GM19238 (cell line): Measurements from ENCODE around the gene ADAM23.

Experiments
- DNase-seq: peaks from one replicate; pipeline ENCODE4 v3.0.0; 2011; ENCODE audit warnings: low spot score; ENCODE audit not compliant: insufficient read length

ADAM23 gene

DNA sequence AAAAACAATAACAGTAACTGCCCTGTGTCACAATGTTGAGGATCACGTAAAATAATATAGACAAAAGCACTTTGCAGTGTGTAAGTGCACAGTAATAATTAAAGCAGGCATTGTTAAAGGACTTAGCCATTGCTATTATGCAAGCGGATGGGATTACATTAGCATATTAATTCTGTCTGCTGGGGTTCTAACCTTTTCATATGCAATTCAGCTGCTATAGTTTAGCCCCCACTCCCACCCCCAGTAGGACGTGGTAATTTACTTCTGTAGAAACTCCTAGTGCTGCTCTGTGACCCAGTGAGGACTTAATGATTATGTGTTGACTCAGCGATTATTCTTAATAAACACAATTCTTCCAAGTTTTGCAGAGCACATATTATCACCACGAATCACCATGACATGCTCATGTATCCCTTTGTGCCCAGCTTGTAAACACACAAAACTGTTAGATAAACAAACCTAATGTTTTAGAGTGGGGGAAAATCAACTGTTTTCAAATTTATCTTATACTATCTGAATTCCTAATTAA is 5.1 kb upstream of the ADAM23 start:
- DNase-seq: no peak

DNA sequence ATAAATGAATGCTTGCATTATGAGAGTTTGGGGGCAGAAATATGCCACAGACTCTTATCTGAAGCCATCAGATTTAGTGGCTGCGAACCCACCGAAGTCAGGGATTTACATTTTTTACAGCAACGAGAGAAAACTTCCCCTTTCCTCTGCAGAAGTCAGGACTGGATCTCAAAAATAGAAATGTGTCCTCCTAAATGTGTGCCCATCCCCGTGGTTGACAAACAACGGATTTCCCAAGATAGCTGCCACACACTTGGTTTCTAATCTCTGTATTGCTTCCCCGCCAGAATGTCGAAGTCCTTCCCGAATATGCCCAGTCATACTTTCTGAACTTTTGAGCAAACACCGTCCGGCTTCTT is 879 bp upstream of the ADAM23 start:
- no peak for DNase-seq

DNA sequence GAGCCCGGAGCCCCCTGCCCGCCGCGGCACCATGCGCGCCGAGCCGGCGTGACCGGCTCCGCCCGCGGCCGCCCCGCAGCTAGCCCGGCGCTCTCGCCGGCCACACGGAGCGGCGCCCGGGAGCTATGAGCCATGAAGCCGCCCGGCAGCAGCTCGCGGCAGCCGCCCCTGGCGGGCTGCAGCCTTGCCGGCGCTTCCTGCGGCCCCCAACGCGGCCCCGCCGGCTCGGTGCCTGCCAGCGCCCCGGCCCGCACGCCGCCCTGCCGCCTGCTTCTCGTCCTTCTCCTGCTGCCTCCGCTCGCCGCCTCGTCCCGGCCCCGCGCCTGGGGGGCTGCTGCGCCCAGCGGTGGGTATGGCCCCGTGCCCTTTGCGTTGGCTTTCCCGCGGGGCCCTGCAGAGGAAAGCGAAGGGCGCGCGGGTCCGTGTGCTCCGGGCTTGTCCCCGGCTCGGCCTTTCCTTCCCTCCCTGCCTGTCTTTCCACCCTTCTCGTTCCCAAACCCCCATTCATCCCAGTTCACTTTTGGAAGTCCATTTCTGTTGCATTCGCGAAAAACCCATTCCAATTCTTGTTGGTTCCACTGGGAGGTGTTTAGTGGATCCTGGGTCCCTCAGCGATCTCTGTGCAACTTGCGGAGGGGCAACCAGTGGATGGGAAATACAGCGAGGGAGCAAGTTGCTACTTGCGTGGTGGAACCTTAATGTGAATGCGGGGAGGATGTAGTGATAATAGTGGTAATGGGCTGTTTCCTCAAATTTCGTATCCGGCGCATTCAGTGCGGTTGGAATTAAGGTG is 599 bp downstream of the ADAM23 start:
- DNase-seq: peak; percentile 32

DNA sequence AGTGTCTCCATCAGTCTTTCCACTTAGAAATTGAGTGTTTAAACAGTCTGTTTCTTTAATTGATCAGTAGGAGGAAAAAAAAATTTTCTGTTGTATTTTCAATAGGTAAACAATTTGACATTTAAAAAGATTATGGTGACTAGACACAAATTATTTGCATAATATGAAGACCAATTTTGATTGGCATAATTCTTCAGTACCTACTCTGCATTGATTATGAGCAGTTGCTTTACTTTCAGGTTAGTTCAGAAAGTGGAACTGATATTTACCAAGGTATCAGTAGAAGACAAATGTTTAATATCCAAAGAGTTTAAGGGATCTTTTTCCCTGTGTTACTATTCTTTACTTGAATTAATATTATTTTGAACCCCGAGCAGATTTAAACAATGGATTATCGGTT is 2.6 kb downstream of the ADAM23 start:
- DNase-seq: no peak

DNA sequence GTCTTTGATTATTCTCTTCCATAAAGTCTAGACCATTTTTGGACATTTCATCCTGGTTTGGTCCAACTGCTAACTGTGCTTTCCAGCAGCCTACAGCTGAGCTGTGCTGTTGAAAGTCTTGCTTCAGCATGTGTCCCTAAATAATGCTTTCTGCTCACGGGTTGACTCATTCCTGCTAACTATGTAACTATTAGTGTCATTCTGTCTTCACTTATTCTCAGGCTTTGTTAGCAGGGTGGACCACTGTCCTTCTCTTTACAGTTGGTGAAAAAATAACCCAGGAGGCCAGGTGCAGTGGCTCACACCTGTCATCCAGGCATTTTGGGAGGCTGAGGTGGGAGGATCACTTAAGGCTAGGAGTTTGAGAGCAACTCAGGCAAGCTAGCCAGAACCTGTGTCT is 8.9 kb downstream of the ADAM23 start:
- DNase-seq: no peak

DNA sequence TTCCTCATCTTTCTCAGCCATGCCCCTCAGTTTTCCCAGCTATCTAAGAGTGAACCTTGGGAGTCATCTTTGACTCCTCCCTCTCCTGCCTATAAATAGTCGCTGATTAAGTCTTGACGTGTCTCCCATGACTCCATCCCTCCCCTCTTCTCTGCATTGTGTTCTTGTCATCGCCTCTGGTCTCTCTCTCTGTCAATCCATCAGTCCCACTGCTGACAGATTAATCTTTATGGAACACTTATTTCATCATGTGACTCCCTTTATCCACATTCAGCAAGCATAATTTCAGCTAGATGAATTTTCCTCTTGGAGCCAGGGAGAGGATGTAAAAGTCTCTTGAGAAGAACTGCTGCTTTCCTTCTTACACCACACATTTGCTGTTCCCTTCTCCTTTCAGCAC is 9.4 kb downstream of the ADAM23 start:
- DNase-seq: no peak

DNA sequence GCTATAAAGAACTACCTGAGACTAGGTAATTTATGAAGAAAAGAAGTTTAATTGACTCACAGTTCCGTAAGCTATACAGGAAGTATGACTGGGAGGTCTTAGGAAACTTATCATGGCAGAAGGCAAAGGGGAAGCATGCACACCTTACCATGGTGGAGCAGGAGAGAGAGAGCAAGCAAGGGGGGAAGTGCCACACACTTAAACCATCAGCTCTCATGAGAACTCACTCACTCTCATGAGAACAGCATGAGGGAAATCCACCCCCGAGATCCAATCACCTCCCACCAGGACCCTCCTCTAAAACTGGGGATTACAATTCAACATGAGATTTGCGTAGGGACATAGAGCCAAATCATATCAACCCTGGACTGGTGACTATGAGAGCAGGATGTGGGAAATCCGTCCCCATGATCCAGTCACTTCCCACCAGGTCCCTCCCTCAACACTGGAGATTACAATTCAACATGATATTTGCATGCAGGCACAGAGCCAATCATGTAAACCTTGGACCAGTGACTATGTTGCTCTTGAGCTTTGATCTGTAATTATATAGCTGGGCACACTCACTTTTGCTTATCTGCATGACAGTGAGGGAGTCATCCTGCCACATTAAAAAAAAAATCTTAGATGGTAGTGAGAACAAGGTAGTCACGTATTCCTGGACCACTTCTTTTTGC is 12.9 kb downstream of the ADAM23 start:
- DNase-seq: no peak

DNA sequence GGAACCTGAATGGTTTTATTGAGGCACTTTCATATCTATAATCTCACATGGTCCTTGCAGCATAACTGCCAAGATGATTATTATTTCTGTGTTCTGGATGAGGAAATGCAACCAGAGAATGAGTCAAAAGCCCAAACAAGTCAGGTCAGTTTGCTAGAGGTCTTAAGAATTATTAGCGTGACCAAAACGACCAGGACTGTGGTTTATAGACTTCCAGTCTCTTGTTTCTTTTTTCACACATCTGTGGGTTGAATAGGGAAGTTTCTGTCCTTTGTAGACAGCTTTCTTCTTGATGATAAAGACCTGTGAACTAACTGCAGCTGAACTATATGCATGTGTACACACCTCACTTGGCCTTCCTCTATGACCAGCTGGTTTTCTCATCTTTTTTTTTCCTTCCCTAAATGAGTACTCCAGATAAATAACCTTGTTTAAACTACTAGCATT is 13.9 kb downstream of the ADAM23 start:
- DNase-seq: no peak

DNA sequence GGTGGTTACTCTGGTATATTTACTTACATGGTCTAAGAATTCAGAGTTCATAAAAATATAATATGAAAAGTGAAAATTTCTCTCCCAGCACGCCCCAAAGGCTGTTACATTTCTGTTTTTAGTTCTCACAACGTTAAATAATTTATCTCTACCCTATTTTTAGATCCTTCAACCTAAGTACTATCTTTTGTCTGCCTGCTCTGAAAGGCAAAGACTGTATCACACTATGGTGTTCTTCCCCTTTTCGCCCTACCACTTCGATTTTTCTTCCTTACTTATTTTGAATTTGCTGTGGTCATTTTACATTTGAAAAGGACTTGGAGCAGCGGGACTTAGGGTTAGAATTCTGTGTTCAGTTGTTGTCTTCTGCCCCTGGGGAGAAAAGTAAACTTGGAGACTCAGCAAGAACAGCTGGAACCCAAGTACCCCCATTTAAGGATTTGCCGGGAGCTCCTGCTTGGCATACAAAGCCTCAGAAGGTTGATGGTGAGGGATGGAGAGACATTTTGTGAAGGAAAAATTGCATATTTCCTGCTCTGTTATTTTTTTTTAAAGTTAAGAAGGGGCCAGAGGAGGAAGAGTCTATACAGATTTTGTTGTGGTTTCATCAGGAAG is 19.0 kb downstream of the ADAM23 start:
- no peak for DNase-seq

DNA sequence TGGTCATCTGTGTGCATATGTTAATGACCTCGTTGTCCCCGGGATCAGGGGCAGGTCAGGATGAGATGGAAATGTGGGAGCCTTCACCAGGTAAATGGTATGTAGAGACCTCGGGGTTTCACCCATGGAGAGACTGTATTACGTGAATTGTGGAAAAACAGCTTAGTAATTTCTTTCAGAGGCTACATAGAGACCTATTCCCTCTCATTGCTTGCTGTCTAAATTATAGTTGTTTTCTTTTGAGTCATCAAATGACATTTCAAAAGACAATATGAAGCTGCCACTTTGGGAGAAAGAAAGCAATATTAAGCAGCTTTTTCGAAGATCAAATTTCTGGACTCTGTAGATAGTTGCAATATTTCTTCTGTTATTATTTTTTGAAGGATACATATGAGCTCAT is 20.4 kb downstream of the ADAM23 start:
- DNase-seq: no peak

DNA sequence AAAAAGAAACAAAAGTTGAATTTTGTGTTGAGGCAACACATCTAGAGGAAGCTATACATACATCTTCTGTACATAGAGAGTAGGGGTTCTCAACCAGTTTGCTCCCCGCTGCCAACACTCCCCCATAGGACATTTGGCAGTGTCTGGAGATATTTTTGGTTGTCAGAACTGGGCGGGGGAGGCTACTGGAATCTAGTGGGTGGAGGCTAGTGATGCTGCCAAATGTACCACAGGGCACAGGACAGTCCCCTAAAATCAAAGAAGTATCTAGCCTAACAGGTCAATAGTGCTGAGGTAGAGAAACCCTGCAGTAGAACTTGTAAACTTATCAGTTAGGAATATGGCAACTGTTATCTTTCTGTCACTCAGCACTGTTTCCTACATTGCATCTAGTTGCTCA is 21.3 kb downstream of the ADAM23 start:
- DNase-seq: no peak

DNA sequence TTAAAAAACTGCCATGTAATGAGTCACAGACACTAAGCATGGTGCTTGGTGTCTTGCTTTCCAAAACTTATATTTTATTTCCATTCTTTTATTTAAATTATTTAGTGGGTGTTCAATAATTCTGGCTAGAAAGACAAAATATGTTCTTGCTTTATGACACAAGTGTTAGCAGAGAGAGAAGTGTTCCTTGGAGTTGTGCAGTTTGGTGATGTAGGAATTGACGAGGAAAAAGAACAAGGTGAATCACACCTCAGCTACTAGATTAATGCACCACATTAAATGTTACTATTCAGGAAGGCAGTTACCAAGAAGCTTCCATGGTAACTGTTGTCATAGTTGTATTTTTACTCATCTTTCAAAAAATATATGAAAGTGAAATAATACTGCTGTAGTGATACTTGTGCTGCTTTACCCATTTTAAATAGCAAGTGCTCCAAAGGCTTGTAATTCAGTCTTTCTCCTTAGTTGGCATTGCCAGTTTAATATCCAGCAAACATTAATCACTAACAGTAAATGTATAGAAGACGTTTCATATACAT is 28.3 kb downstream of the ADAM23 start:
- DNase-seq: no peak

DNA sequence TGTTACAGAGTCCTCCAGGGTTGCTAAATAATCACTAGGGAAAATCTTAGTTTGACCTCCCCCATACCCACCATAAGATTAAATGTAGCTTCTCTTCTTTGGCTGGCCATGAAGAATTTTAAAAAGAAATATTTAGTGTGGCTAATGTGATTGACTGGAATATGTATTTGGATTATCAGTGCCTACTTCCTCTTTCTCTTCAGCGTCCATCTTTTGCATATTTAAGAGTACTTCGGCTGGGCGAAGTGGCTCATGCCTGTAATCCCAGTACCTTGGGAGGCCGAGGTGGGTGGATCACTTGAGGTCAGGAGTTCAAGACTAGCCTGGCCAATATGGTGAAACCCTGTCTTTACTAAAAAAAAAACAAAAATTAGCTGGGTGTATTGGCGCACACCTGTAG is 28.8 kb downstream of the ADAM23 start:
- no peak for DNase-seq

DNA sequence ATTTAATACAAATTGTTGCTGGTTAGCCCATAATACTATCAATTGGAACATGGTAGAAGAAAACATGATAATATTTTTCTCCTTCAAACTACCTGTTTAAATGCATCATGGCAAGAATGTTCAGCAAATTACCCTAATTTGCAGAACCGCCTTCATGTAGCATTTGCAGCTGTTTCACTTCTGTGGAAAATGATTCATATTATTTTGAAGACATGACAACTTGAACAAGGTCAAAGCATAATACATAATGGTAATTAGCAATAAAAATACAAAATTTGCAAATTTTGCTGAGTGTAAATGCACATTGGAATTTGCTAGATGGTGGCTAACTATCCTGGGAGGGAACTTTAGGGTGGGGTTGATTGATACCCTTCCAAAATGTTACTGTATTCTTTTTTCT is 30.8 kb downstream of the ADAM23 start:
- DNase-seq: no peak

DNA sequence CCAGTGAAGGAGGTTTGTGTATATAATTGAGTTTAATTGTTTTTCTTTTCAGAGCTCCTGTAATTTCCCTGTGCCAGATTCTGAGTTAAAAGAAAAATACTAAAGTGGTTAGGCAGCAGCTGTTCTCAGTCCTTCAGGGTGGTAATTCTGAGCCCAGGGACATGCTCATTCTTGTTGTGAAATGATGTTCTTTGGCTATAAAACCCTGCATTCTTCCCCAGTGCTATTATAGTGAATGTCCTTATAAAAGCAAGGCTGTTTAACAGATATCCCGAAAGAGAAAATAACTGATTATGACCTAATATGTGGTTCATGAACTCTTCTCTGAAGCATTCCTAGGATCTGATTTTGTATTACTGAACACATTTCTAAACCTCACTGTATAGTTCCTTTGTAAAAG is 34.0 kb downstream of the ADAM23 start:
- no peak for DNase-seq

DNA sequence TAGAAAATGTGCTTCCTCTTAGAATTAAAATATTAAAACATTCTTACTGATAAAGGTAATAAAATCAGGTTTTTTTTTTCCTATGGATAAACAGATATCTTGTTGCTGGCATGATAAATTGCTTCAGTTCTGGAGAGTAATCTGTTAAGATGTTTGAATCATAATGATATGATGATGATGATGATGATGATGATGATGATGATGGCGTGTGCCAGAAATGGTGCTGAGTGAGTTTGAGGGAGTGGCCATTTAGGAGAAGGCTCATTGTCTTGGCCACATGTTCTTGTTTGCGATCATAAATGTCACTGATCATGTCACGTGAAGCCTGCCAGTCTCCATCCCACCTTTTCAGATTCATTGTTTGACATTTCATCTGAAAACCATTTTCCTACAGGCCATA is 35.0 kb downstream of the ADAM23 start:
- DNase-seq: no peak

DNA sequence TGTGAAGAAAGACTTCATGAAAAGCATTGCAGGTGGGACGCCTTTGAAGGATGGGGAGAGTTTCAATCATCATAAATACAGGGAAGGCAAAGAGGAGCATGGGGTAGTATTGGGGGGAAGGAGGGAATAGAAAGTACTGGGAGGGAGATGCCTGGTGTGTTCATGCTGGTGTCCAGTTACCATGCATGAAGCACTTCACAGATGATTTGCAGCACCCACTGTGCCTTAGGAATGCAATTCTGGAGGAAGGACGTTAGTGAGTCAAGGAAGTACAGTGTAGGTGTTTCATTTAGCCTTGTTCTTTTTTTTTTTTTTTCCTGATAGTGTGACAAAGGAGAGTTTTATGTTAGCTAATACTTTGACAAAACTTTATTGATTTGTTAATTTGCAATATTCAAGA is 36.8 kb downstream of the ADAM23 start:
- DNase-seq: no peak

DNA sequence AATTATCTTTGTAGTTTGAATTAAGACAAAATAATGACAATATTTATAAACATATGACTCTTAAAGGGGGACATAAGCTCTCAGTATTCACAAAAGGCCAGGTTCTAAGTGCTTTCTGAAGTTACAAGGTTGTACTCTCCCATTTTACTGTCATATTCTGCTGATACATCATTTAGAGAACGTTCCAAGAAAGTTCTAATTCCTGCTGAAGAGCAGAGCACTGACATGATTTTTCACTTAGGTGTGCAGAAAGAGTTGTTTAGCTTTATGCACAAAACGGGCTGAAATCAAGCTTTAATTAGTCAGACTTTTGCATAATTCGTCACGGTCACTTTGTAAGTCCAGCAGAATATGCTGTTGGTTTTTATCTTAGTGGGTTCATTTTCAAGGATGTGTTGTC is 37.3 kb downstream of the ADAM23 start:
- no peak for DNase-seq

DNA sequence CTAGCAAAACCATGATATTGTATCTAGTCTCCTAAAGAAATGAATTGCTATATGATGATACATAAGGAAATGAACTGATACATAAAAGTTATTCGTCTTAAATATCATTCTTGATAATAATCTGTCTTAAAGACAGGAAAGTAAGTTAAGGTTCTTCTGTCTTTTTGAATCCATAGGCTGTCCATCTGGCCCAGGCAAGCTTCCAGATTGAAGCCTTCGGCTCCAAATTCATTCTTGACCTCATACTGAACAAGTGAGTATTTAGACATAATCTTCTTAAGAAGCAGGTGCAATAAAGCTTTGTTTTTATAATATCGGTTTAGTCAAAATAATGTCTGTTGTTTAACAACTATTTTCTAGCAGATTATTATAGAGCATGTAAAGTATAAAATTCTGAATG is 37.7 kb downstream of the ADAM23 start:
- DNase-seq: no peak

DNA sequence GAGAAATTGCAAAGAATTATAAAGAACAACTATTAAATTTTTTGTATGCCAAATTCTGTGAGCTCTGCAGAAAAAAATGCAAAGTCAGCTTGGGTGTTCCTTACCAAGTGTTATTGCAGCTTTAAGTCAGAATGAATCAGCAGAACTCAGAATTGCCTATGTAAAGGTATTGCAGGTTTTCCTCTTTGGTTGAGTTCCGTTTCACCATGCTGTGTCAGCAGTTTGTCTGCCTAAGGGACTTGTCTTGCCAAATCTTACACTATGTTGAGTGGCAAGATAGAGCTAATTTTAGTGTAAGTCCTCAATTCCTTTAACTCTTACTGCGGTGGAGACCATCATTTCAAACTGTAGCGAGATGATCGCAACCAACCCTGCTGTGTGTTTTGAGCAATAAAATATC is 38.8 kb downstream of the ADAM23 start:
- DNase-seq: no peak

DNA sequence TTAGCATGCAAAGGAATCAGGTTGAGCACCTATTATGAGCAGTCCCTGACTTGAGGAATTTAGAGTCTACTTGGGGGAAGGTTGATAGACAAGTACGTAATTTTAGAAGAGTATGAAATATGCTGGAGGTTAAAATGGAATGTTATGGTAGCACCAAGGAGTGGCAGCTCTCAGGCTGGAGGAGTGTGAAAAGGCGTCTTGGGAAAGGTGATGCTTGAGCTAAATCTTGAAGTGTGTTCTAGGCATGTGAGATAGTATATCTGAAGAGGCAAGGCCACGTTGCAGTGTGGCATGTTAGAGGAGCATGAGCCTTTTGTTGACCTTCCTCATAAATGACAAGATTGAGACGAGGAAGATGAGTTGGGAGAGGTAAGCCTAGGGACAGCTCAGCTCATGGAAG is 39.3 kb downstream of the ADAM23 start:
- no peak for DNase-seq

DNA sequence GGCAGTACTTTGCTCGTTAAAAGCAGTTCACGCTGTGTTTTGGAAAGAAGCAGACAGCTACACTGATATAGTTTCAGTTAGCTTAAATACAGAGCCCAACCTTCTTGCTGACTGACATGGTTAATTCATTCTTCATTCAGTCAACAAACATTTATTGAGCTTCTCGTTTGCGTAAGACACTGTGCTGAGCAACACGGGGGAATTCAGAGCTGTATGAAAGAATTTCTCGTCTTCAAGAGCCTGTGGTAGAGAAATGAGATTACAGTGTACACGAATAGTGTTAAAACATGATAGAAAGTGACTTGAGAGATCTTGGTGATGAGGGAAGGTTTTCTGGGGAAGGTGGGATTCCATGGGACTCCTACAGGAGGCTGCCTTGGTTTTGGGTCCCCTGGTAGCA is 44.7 kb downstream of the ADAM23 start:
- no peak for DNase-seq
